A549 (cell line): ENCODE measurements around the gene MLLT3.

ENCODE experiments used
- POLR2A ChIP-seq: IDR thresholded peaks from 2 replicates; pipeline ENCODE4 v1.6.1; 2012; ENCODE audit warnings: mild to moderate bottlenecking, low read length
- SMC3 ChIP-seq: fragments of >200 bp; sonication (Bioruptor Twin); formaldehyde crosslinking; IDR thresholded peaks from 3 replicates; pipeline ENCODE4 v1.6.1; 2018; ENCODE audit warnings: inconsistent platforms

DNA sequence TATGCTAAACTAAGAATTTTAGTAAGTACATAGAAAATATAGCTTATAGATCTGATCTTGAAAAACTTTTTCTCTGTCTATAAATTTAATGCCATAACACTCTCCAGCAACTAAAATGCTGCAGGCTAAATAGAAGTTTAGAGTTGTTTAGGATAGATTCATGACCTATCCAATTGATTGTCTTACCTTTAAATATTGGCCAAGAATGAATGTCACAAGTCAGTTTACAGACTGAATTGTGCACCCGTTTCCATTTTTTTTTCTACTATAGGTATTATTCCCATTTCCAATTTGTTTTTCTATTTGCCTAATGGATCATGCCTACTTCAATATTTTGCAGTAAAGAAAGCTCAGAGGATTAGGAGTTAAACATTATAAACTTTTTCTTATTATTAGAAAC is 129.5 kb downstream of the MLLT3 start:
- no peak for TF ChIP-seq POLR2A
- TF ChIP-seq SMC3 = no peak
